H1 (cell line): ENCODE data around the gene NANOGP8. TPM values are rescaled to one million over a fixed set of nuclear protein-coding genes. Genes with fewer than 3 reads are reported as not detected.

Experiments
- ATF2 ChIP-seq: IDR thresholded peaks from 2 replicates; pipeline ENCODE4 v1.6.1; 2012; ENCODE audit warnings: low read length, inconsistent platforms
- BRCA1 ChIP-seq: IDR thresholded peaks from 2 replicates; pipeline ENCODE4 v1.6.1; 2012; ENCODE audit warnings: low read depth, low read length, improper control_type of control experiment
- CTBP2 ChIP-seq: IDR thresholded peaks from 2 replicates; pipeline ENCODE4 v1.7.0; 2011; ENCODE audit warnings: borderline replicate concordance, mild to moderate bottlenecking, moderate library complexity, mixed read lengths, low read length; ENCODE audit not compliant: insufficient read depth, insufficient read length
- GABPA ChIP-seq: IDR thresholded peaks from 2 replicates; pipeline ENCODE4 v1.6.1; 2011; ENCODE audit warnings: mild to moderate bottlenecking, low read length, moderate library complexity, borderline replicate concordance; ENCODE audit not compliant: insufficient read depth
- KDM5A ChIP-seq: fragments of 200-600 bp; IDR thresholded peaks from 2 replicates; pipeline ENCODE4 v1.7.1; 2012; ENCODE audit warnings: mild to moderate bottlenecking, low read length, inconsistent platforms, mixed read lengths
- polyA plus RNA-seq, 7 experiments: library from polyadenylated mRNA; depleted of rRNA in 3 of 7; stranded (reverse) in 5 of 7; unstranded in 2 of 7; fragments of >200 nt in 5 of 7; fragments of 200-250 nt in 2 of 7; gene quantifications; 1 replicate in 5 of 7; 2 replicates in 1 of 7; 4 replicates in 1 of 7; pipeline versions ENCODE4 v1.2.1 to v1.2.3, GENCODE V29; 2011 to 2013; ENCODE audit warnings: missing spikeins in 2 of 7, mixed read lengths in 2 of 7
- total RNA-seq: library from RNA; stranded (reverse); fragmentation: NEBNext Ultra II Directional; extraction: Animal tissue kit (Norgen Biotek cat#: 25700); gene quantifications from 2 replicates; pipeline ENCODE4 v1.2.1, GENCODE V29; 2021

The NANOGP8 gene
- total and polyA plus RNA-seq, 2 of the 8 experiments (the other 6 are each of a cell fraction or from before 2014, with no cell fraction given): 23.3 to 40.6 TPM

- TF ChIP-seq GABPA (no peak), KDM5A (no peak), BRCA1 (no peak), ATF2 (no peak), CTBP2 (no peak)
Measured at GRCh38 chr15:35115155-35115725, 30.1 kb upstream of the NANOGP8 start (continued).
